ENCODE results near the gene ZCCHC3.

The ZCCHC3 gene

DNA sequence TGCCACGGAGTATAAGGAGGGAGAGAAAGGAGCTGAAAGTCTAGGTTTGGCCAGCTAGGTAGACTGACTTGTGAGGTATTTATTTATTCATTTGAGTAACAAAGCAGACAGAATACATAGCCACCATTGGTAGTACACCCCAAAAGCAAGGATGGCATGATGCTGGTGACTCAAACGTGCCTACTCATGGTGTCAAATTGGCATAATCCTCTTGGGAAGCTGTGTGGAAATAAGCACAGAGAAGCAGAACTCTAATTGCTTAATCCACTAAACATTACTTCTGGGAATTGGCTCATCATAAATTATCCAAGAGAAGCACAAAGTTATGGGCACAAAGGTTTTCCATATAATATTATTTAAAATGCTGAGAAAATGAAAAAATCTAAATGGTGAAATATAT, 37.4 kb upstream of the ZCCHC3 start:
- DNase-seq (ENCODE audit: low read depth): no peak
- TF ChIP-seq, protein P1, sequence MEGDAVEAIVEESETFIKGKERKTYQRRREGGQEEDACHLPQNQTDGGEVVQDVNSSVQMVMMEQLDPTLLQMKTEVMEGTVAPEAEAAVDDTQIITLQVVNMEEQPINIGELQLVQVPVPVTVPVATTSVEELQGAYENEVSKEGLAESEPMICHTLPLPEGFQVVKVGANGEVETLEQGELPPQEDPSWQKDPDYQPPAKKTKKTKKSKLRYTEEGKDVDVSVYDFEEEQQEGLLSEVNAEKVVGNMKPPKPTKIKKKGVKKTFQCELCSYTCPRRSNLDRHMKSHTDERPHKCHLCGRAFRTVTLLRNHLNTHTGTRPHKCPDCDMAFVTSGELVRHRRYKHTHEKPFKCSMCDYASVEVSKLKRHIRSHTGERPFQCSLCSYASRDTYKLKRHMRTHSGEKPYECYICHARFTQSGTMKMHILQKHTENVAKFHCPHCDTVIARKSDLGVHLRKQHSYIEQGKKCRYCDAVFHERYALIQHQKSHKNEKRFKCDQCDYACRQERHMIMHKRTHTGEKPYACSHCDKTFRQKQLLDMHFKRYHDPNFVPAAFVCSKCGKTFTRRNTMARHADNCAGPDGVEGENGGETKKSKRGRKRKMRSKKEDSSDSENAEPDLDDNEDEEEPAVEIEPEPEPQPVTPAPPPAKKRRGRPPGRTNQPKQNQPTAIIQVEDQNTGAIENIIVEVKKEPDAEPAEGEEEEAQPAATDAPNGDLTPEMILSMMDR (conservative IDR thresholded peaks at IDR 0.05; ENCODE audit: low read depth, low read length): no peak
- no peak overlapping the region for H3K4me3 ChIP-seq (ENCODE audit: low read length)

DNA sequence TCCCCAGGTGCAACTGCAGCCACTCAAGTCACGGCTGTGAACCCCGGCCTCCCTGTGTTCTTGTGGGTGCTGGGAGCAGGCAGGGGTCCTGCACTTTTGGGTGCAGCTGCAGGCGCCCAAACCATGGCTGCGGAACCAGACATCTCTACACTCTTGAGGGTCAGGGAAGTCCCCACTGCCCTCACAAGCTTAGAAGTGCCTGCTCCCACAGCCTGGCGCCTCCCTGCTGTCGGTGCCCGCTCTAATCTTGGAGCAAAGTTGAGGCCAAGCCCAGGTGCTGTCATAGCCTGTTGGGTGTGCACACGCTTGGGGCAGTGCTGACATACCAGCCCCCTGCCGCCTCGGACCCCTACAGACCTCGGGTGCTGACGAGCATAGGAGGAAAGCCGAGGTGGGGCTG, 33.7 kb upstream of the ZCCHC3 start:
- no peak for DNase-seq (ENCODE audit: low read depth)
- TF ChIP-seq, protein P1 (conservative IDR thresholded peaks at IDR 0.05; ENCODE audit: low read depth, low read length): no peak
- no peak overlapping the region for H3K4me3 ChIP-seq (ENCODE audit: low read length)

DNA sequence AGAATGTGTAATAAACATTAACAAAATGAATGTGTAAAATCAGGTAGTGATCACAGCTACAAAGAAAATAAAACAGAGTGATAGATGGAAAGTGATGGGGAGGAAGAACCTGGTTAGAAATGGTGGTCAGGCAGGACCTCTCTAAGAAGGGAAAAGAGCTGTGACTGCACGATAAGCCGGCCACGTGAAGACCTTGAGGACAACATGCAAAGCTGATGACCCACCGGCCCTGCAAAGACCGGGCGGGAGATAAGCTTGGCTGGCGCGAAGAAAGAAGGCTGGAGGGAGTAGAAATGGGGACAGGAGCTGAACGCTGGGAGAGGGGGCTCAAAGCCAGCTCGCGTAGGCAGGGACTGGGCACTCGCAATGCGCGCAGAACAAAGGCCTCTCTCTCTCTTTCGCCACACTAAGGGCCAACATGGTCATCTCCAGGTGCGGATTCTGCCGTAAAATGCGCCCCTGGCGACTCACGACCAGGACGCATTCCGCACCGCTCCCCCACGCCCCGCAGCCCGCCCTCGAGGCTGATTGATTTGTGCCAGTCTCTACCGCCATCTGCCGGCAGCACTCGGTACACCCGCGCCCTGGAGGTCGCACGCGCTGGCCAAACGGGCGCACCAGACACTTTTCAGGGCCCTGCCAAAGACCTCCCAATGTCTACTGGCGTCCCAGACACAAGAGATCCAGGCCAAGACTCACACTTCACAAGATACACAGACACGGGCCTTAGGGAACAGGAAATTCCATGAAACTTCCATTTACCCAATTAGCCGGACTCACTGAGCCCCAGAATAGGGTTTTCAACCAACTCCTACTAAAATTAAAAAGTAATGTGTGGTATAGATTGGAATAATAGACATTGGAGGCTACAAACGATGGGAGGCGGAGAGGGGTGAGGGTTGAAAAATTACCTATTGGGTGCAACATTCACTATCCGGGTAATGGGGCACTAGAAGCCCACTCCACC, 30.5 kb upstream of the ZCCHC3 start:
- no peak for DNase-seq (ENCODE audit: low read depth)
- H3K4me3 ChIP-seq (ENCODE audit: low read length): peak overlapping the region; percentile 62
- TF ChIP-seq, protein P1 (conservative IDR thresholded peaks at IDR 0.05; ENCODE audit: low read depth, low read length): peak; percentile 90

DNA sequence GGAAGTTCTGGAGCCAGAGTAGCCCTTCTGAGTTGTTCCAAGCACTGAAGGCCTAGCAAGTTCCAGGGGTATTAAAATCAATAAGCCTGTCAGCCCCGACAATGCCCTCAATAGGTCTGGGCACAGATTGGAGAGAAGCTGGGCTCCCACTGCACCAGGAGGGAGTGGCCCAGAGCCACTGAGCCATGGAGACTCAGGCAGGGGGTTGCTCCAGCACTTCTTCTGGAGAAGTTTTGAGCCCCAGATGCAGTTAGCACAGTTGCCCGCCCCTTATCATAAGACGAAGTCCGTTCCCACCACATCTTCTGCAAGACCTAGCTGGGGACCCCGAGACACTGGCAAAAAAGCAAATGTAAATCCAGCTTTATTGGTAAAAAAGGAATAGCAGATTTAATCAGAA, 26.9 kb upstream of the ZCCHC3 start:
- TF ChIP-seq, protein P1 (conservative IDR thresholded peaks at IDR 0.05; ENCODE audit: low read depth, low read length): no peak

DNA sequence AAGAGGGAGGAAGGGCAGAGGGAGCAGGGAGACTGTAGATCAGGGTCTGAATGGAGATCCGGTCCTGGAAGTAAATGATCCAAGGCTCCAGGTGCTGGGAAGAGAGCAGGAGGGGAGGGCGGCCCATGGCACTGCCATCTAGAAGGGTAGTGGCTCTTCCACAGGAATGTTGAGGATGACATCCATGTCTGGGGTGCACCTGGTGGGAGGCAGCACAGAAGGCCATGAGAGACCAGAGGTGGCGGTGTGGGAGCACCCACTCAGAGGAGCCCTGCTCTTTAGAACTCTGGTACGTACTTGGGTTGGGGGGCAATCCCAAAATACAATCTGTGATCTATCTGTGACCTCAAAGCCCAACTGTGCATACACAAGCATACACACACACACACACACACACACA, 26.3 kb upstream of the ZCCHC3 start:
- no peak overlapping the region for H3K4me3 ChIP-seq (ENCODE audit: low read length)
- no peak for DNase-seq (ENCODE audit: low read depth)
- TF ChIP-seq, protein P1 (conservative IDR thresholded peaks at IDR 0.05; ENCODE audit: low read depth, low read length): no peak

More for the DNA sequence above, 26.9 kb upstream of the ZCCHC3 start:
- no peak overlapping the region for H3K4me3 ChIP-seq (ENCODE audit: low read length)
- no peak for DNase-seq (ENCODE audit: low read depth)

DNA sequence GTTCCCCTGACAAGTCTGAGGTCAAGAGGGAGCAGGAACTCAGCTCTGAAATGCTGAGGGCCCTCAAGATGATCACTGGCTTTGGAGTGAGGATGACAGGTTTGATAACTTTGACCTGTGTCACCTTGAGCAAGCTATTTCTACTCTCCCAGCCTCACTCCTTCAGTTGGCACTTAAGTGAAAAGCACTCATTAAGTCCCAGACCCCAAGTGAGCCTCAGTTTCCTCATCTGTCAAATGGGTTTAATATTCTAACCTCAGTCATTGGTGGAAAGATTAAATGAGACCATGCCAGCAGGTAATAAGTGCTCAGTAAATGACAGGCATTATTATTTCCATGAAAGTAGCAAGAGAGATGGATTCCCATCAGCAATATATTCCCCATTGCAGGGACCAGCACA, 25.8 kb upstream of the ZCCHC3 start:
- TF ChIP-seq, protein P1 (conservative IDR thresholded peaks at IDR 0.05; ENCODE audit: low read depth, low read length): no peak
- DNase-seq (ENCODE audit: low read depth): no peak

DNA sequence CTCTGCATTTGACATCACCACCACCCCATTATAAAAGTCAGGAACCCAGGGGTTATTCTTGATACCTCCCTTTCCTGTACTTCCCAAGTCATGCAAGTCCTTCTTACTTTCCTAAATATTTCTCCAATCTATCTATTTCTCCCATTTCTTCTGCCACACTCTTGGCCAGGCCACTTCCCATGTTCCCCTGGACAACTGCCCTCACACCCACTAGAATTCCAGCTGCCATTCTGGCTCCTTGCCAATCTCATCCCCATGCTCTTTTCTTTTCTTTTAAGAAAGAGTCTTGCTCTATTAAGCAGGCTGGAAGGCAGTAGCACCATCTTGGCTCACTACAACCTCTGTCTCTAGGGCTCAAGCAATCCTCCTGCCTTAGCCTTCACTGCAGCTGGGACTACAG, 24.7 kb upstream of the ZCCHC3 start:
- no peak for DNase-seq (ENCODE audit: low read depth)
- TF ChIP-seq, protein P1 (conservative IDR thresholded peaks at IDR 0.05; ENCODE audit: low read depth, low read length): no peak
- no peak overlapping the region for H3K4me3 ChIP-seq (ENCODE audit: low read length)

More for the DNA sequence above, 25.8 kb upstream of the ZCCHC3 start:
- no peak overlapping the region for H3K4me3 ChIP-seq (ENCODE audit: low read length)

Measured in retinal pigment epithelial cell (primary cell).